Liver (tissue), 3 donors: ENCODE data around the gene CDIPT.

ENCODE experiments used
- ATF3 ChIP-seq: IDR thresholded peaks from 2 replicates; pipeline ENCODE4 v1.6.1; 2016; ENCODE audit warnings: antibody characterized with exemption
- CTCF ChIP-seq: fragments of 150-350 bp; IDR thresholded peaks from 2 replicates; pipeline ENCODE4 v1.5.1; 2017; ENCODE audit warnings: improper control_type of control experiment, low read depth, low read length; ENCODE audit not compliant: missing input control
- EGR1 ChIP-seq, 2 donors: IDR thresholded peaks; 2 replicates each; pipeline ENCODE4 v1.6.1; 2016 to 2018; ENCODE audit warnings: antibody characterized with exemption in 2 of 2, low read depth in 2 of 2
- HNF4G ChIP-seq: IDR thresholded peaks from 2 replicates; pipeline ENCODE4 v1.6.1; 2016; ENCODE audit warnings: antibody characterized with exemption
- MAX ChIP-seq: IDR thresholded peaks from 2 replicates; pipeline ENCODE4 v1.6.1; 2016; ENCODE audit warnings: antibody characterized with exemption
- RAD21 ChIP-seq, 2 donors: IDR thresholded peaks; 2 replicates each; pipeline ENCODE4 v1.6.1; 2016; ENCODE audit warnings: antibody characterized with exemption in 2 of 2, mild to moderate bottlenecking in 2 of 2
- REST ChIP-seq: IDR thresholded peaks from 2 replicates; pipeline ENCODE4 v1.6.1; 2016; ENCODE audit warnings: antibody characterized with exemption, mild to moderate bottlenecking
- SP1 ChIP-seq: IDR thresholded peaks from 2 replicates; pipeline ENCODE4 v1.6.1; 2018; ENCODE audit warnings: antibody characterized with exemption, mild to moderate bottlenecking
- YY1 ChIP-seq: IDR thresholded peaks from 2 replicates; pipeline ENCODE4 v1.6.1; 2016; ENCODE audit warnings: antibody characterized with exemption, mild to moderate bottlenecking
- ZBTB33 ChIP-seq: IDR thresholded peaks from 2 replicates; pipeline ENCODE4 v1.6.1; 2016; ENCODE audit warnings: antibody characterized with exemption
- donor health status: healthy.
- donor health status: healthy.

- peak; percentile 38 for TF ChIP-seq CTCF
- peak; percentile 90 for TF ChIP-seq SP1
- TF ChIP-seq EGR1 (IDR thresholded peaks at IDR 0.05; ENCODE audit: low read depth in 2 of 2): peak; percentile 45 to 77
- peak; percentile 57 to 68 for TF ChIP-seq RAD21 (IDR thresholded peaks at IDR 0.05)
- TF ChIP-seq HNF4G: no peak
- peak; percentile 93 for TF ChIP-seq ZBTB33
- TF ChIP-seq MAX: peak; percentile 97
- TF ChIP-seq YY1: peak; percentile 88
- peak; percentile 78 for TF ChIP-seq REST
- TF ChIP-seq ATF3: no peak
Measured at GRCh38 chr16:29862884-29863668, at the start of gene CDIPT.
